ENCODE data around the gene PKMYT1.

PKMYT1 gene

DNA sequence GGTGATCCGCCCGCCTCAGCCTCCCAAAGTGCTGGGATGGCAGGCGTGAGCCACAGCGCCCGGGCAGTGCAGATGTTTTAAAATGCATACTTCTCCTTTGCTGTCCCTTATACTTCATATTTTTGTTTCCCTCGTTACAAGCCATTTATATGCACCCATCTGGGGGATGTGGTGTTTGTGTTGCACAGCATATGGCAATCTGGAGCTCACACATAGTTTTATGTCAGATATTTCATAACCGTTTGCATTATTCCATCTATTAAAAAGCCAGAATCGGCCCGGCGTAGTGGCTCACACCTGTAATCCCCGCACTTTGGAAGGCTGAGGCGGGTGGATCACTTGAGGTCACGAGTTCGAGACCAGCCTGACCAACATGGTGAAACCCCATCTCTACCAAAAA, 56.8 kb downstream of the PKMYT1 start:
- TF ChIP-seq, protein P1, sequence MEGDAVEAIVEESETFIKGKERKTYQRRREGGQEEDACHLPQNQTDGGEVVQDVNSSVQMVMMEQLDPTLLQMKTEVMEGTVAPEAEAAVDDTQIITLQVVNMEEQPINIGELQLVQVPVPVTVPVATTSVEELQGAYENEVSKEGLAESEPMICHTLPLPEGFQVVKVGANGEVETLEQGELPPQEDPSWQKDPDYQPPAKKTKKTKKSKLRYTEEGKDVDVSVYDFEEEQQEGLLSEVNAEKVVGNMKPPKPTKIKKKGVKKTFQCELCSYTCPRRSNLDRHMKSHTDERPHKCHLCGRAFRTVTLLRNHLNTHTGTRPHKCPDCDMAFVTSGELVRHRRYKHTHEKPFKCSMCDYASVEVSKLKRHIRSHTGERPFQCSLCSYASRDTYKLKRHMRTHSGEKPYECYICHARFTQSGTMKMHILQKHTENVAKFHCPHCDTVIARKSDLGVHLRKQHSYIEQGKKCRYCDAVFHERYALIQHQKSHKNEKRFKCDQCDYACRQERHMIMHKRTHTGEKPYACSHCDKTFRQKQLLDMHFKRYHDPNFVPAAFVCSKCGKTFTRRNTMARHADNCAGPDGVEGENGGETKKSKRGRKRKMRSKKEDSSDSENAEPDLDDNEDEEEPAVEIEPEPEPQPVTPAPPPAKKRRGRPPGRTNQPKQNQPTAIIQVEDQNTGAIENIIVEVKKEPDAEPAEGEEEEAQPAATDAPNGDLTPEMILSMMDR (conservative IDR thresholded peaks at IDR 0.05; ENCODE audit: low read depth, low read length) = no peak

More for the DNA sequence above, 56.8 kb downstream of the PKMYT1 start:
- H3K4me3 ChIP-seq (ENCODE audit: low read length) = no peak overlapping the region
- no peak for DNase-seq (ENCODE audit: low read depth)

Data from retinal pigment epithelial cell (primary cell).